Vagina (tissue), 2 donors: Measurements from ENCODE around the gene TMEM273.

Experiments used
- POLR2AphosphoS5 ChIP-seq, 2 donors: sonication (generic); formaldehyde crosslinking; IDR thresholded peaks; one replicate each; pipeline ENCODE4 v1.9.0; 2017; ENCODE audit warnings: antibody characterized with exemption in 2 of 2, mild to moderate bottlenecking in 2 of 2, low read depth in 1 of 2; ENCODE audit not compliant: insufficient read depth in 1 of 2
- TF ChIP-seq, protein P1 (sequence below), 3 experiments: fragments of 450-650 bp in 2 of 3; fragments of 200-600 bp in 1 of 3; sonication (generic) in 1 of 3; IDR thresholded peaks; one replicate each; pipeline ENCODE4 v1.5.1; 2017 to 2019; ENCODE audit warnings: antibody characterized with exemption in 3 of 3, mild to moderate bottlenecking in 2 of 3, moderate library complexity in 2 of 3

DNA sequence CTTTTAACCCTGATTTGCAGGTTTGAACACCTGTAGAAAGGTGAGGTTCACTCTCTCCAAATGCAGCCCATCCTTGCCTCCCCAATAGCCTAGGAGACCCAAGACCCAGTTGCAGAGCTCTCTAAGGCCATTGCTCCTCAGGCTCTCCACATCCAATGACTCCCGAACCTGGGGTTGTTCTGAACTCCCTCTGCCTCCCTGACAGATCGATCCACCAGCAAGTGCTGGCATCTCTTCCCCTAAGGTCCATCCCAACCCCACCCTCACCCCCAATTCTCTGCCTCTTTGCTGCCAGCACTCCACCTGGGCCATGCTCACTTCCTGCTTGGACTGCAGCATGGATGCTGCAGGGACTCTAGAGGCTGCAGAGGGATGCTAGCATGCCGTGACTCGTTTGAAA lies 35.1 kb downstream of the TMEM273 start:
- TF ChIP-seq, protein P1, sequence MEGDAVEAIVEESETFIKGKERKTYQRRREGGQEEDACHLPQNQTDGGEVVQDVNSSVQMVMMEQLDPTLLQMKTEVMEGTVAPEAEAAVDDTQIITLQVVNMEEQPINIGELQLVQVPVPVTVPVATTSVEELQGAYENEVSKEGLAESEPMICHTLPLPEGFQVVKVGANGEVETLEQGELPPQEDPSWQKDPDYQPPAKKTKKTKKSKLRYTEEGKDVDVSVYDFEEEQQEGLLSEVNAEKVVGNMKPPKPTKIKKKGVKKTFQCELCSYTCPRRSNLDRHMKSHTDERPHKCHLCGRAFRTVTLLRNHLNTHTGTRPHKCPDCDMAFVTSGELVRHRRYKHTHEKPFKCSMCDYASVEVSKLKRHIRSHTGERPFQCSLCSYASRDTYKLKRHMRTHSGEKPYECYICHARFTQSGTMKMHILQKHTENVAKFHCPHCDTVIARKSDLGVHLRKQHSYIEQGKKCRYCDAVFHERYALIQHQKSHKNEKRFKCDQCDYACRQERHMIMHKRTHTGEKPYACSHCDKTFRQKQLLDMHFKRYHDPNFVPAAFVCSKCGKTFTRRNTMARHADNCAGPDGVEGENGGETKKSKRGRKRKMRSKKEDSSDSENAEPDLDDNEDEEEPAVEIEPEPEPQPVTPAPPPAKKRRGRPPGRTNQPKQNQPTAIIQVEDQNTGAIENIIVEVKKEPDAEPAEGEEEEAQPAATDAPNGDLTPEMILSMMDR (IDR thresholded peaks at IDR 0.05): no peak
- no peak for TF ChIP-seq POLR2AphosphoS5 (IDR thresholded peaks at IDR 0.05; ENCODE audit: insufficient read depth in 1 of 2, low read depth in 1 of 2)
